ENCODE data around the gene AGPAT4. TPM values are rescaled to one million over a fixed set of nuclear protein-coding genes. Genes with fewer than 3 reads are reported as not detected.

Gene AGPAT4
- total RNA-seq, 2 donors from 2014 or later: 3.6 to 9.2 TPM

GRCh38 chr6:161292650-161293281 is 18.9 kb upstream of the AGPAT4 start:
- H3K4me1 ChIP-seq: no peaks in the 10 kb centered on the region
- no peak overlapping the region for H3K9ac ChIP-seq (ENCODE audit: low read depth in 2 of 2, low read length in 2 of 2)
- no peak overlapping the region for H3K27ac ChIP-seq
- no peaks in the 10 kb centered on the region for H3K9me3 ChIP-seq
- TF ChIP-seq, protein P1, sequence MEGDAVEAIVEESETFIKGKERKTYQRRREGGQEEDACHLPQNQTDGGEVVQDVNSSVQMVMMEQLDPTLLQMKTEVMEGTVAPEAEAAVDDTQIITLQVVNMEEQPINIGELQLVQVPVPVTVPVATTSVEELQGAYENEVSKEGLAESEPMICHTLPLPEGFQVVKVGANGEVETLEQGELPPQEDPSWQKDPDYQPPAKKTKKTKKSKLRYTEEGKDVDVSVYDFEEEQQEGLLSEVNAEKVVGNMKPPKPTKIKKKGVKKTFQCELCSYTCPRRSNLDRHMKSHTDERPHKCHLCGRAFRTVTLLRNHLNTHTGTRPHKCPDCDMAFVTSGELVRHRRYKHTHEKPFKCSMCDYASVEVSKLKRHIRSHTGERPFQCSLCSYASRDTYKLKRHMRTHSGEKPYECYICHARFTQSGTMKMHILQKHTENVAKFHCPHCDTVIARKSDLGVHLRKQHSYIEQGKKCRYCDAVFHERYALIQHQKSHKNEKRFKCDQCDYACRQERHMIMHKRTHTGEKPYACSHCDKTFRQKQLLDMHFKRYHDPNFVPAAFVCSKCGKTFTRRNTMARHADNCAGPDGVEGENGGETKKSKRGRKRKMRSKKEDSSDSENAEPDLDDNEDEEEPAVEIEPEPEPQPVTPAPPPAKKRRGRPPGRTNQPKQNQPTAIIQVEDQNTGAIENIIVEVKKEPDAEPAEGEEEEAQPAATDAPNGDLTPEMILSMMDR (IDR thresholded peaks at IDR 0.05): no peak
- H3K36me3 ChIP-seq: no peaks in the 10 kb centered on the region
- no peaks in the 10 kb centered on the region for H3K27me3 ChIP-seq
- no peak for DNase-seq
- no peak overlapping the region for H3K4me3 ChIP-seq
- intact Hi-C loops (cut with DNase I): no loop called here

DNA sequence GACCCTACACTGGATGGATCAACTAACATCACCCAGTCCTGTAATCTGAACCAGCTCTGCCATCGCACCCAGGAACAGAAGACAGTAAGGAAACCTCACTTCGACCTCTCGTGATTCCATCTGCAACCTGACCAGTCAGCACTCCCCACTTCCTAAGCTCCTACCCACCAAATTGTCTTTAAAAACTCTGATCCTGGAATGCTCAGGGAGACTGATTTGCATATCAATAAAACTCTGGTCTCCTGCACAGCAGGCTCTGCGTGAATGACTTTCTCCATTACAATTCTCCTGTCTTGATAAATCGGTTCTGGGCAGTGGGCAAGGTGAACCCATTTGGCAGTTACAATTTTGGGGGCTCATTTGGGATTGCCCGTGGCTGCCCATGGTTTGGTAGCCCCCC is 18.3 kb upstream of the AGPAT4 start:
- Histone ChIP-seq H3K4me1 (no peaks in the 10 kb centered on the region), H3K9ac (ENCODE audit: low read depth in 2 of 2, low read length in 2 of 2) (no peak overlapping the region), H3K27ac (no peak overlapping the region), H3K4me3 (no peak overlapping the region), H3K27me3 (no peaks in the 10 kb centered on the region), H3K9me3 (no peaks in the 10 kb centered on the region), H3K36me3 (no peaks in the 10 kb centered on the region)
- TF ChIP-seq, protein P1 (IDR thresholded peaks at IDR 0.05): no peak
- intact Hi-C loops (cut with DNase I): no loop called here
- no peak for DNase-seq

GRCh38 chr6:161290751-161291150 is 16.9 kb upstream of the AGPAT4 start:
- no peaks in the 10 kb centered on the region for H3K9me3 ChIP-seq
- intact Hi-C loops (cut with DNase I): no loop called here
- H3K27me3 ChIP-seq: no peaks in the 10 kb centered on the region
- DNase-seq: no peak
- H3K27ac ChIP-seq: no peak overlapping the region
- H3K4me3 ChIP-seq: no peak overlapping the region
- H3K4me1 ChIP-seq: no peaks in the 10 kb centered on the region
- H3K9ac ChIP-seq (ENCODE audit: low read depth in 2 of 2, low read length in 2 of 2): no peak overlapping the region
- H3K36me3 ChIP-seq: no peaks in the 10 kb centered on the region
- TF ChIP-seq, protein P1 (IDR thresholded peaks at IDR 0.05): no peak

GRCh38 chr6:161284653-161285052 is 10.8 kb upstream of the AGPAT4 start:
- no peak overlapping the region for H3K4me3 ChIP-seq
- DNase-seq: no peak
- H3K9ac ChIP-seq (ENCODE audit: low read depth in 2 of 2, low read length in 2 of 2): no peak overlapping the region
- H3K4me1 ChIP-seq: no peaks in the 10 kb centered on the region
- TF ChIP-seq, protein P1 (IDR thresholded peaks at IDR 0.05): no peak
- no peaks in the 10 kb centered on the region for H3K36me3 ChIP-seq
- no peaks in the 10 kb centered on the region for H3K9me3 ChIP-seq
- no peaks in the 10 kb centered on the region for H3K27me3 ChIP-seq
- intact Hi-C loops (cut with DNase I): no loop called here
- H3K27ac ChIP-seq: no peak overlapping the region

DNA sequence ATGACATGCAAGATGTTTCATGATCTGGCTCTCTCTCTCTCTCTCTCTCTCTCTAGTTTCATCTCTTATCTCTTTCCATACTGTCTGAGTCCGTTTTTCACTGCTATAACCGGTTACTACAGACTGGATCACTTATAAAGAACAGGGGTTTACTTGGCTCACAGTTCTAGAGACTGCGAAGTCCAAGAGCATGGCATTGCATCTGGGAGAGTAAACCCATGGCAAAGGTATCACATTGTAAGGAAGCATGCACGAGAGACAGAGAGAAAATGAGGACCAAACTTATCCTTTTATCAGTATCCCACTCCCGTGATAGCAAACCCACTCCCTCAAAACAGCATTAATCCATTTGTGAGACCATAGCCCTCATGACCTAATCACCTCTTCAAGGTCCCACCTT is 7.2 kb upstream of the AGPAT4 start:
- DNase-seq: no peak
- H3K36me3 ChIP-seq: no peaks in the 10 kb centered on the region
- no peaks in the 10 kb centered on the region for H3K4me1 ChIP-seq
- H3K27ac ChIP-seq: no peak overlapping the region
- no peaks in the 10 kb centered on the region for H3K9me3 ChIP-seq
- no peaks in the 10 kb centered on the region for H3K27me3 ChIP-seq
- TF ChIP-seq, protein P1 (IDR thresholded peaks at IDR 0.05): no peak
- H3K4me3 ChIP-seq: no peak overlapping the region
- no peak overlapping the region for H3K9ac ChIP-seq (ENCODE audit: low read depth in 2 of 2, low read length in 2 of 2)
- intact Hi-C loops (cut with DNase I): no loop called here
